GM12878 (cell line): ENCODE data around the gene CRKL.

Experiments used
- TAF1 ChIP-seq: IDR thresholded peaks from 2 replicates; pipeline ENCODE4 v1.6.1; 2011; ENCODE audit warnings: mild to moderate bottlenecking, low read depth, low read length, borderline replicate concordance
- TF ChIP-seq, protein P1 (sequence below), 3 experiments: IDR thresholded peaks in 2 of 3; conservative IDR thresholded peaks in 1 of 3; 2 replicates each; pipeline ENCODE4 v1.5.1; 2011; ENCODE audit warnings: low read depth in 3 of 3, low read length in 3 of 3, mild to moderate bottlenecking in 3 of 3, control low read depth in 2 of 3, moderate library complexity in 2 of 3, inconsistent platforms in 1 of 3, mixed read lengths in 1 of 3; ENCODE audit not compliant: control insufficient read depth in 2 of 3, insufficient read depth in 1 of 3; ENCODE audit errors: extremely low read depth in 1 of 3

DNA sequence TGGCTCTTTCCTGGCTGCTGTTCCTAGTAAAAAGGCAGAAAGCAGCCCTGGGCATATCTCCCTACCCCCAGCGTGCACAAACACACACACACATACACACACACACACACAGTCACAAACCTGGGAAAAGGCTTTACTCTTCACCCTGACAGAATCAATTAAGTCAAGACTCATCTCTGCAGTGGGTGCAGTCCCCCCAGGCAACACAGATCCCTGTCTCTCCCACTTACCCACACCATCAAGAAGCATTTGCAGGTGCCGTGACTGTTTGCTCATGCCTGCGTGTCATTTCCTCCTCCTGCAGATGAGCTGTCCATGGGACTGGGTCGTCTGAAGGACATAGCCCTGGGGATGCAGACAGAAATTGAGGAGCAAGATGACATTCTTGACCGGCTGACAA is 29.8 kb upstream of the CRKL start:
- no peak for TF ChIP-seq TAF1
- TF ChIP-seq, protein P1, sequence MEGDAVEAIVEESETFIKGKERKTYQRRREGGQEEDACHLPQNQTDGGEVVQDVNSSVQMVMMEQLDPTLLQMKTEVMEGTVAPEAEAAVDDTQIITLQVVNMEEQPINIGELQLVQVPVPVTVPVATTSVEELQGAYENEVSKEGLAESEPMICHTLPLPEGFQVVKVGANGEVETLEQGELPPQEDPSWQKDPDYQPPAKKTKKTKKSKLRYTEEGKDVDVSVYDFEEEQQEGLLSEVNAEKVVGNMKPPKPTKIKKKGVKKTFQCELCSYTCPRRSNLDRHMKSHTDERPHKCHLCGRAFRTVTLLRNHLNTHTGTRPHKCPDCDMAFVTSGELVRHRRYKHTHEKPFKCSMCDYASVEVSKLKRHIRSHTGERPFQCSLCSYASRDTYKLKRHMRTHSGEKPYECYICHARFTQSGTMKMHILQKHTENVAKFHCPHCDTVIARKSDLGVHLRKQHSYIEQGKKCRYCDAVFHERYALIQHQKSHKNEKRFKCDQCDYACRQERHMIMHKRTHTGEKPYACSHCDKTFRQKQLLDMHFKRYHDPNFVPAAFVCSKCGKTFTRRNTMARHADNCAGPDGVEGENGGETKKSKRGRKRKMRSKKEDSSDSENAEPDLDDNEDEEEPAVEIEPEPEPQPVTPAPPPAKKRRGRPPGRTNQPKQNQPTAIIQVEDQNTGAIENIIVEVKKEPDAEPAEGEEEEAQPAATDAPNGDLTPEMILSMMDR (IDR thresholded peaks at IDR 0.05 in 2 of 3, conservative IDR thresholded peaks at IDR 0.05 in 1 of 3; ENCODE audit: control insufficient read depth in 2 of 3, extremely low read depth in 1 of 3, insufficient read depth in 1 of 3, low read depth in 3 of 3, low read length in 3 of 3) = no peak
